GM12891 (cell line): ENCODE results near the gene MTNR1A.

Experiments used
- PAX5 ChIP-seq: IDR thresholded peaks from 2 replicates; pipeline ENCODE4 v1.6.1; 2011; ENCODE audit warnings: low read length, moderate library complexity, mild to moderate bottlenecking; ENCODE audit not compliant: insufficient read depth, severe bottlenecking
- POLR2A ChIP-seq: IDR thresholded peaks from 2 replicates; pipeline ENCODE4 v1.6.1; 2011; ENCODE audit warnings: low read depth, low read length, control low read depth
- POLR2AphosphoS5 ChIP-seq: IDR thresholded peaks from 2 replicates; pipeline ENCODE4 v1.6.1; 2011; ENCODE audit warnings: low read depth, low read length, control low read depth
- SPI1 ChIP-seq: IDR thresholded peaks from 2 replicates; pipeline ENCODE4 v1.6.1; 2011; ENCODE audit warnings: low read depth, low read length, control low read depth
- TAF1 ChIP-seq: IDR thresholded peaks from 2 replicates; pipeline ENCODE4 v1.6.1; 2011; ENCODE audit warnings: low read depth, low read length, control low read depth

- TF ChIP-seq POLR2A (no peak), POLR2AphosphoS5 (no peak), TAF1 (no peak), PAX5 (no peak), SPI1 (no peak)
Observed at GRCh38 chr4:186534056-186534455, 21.3 kb downstream of the MTNR1A start.
